A549 (cell line): ENCODE measurements around the gene UBAC2. TPM values are rescaled to one million over a fixed set of nuclear protein-coding genes. Genes with fewer than 3 reads are reported as not detected.

Source experiments
- ATAC-seq, 2 experiments: fragments of 200-7000 bp in 1 of 2; fragments of >200 bp in 1 of 2; cut with Nextera tagmentation in 1 of 2; cut with Tn5 transposase in 1 of 2; 3 replicates each; pipeline versions ENCODE4 v1.8.0 to v1.9.1; 2018 to 2020; ENCODE audit warnings: mild to moderate bottlenecking in 1 of 2, moderate library complexity in 1 of 2
- CTCF ChIA-PET: fragments of 300-600 bp; sonication (Branson Sonifier 250); formaldehyde crosslinking; extraction: SDS; loops from one replicate; lab custom pipeline; 2021; ENCODE audit warnings: antibody characterized with exemption, inconsistent platforms; lab: Yijun Ruan, JAX
- POLR2A ChIA-PET: fragments of 350-600 bp; formaldehyde crosslinking; extraction: SDS; loops from one replicate; lab custom pipeline; 2021; ENCODE audit warnings: antibody characterized with exemption, inconsistent platforms; lab: Yijun Ruan, JAX
- DNase-seq, 2 experiments: peaks; one replicate each; pipeline versions ENCODE4 v3.0.0 to v3.0.0-alpha.2; 2011 to 2016; ENCODE audit warnings: low read depth in 1 of 2, low spot score in 1 of 2
- FAIRE-seq: peaks from 2 replicates; lab custom pipeline; 2011; peaks lifted over from hg19 to GRCh38; lab: Jason Lieb, UNC
- H3K27ac ChIP-seq, 2 experiments: fragments of >200 bp; sonication (Bioruptor Twin); formaldehyde crosslinking; 3 replicates each; pipeline ENCODE4 v1.5.1; 2016 to 2017
- H3K4me1 ChIP-seq: fragments of >200 bp; sonication (Bioruptor Twin); formaldehyde crosslinking; 3 replicates; pipeline ENCODE4 v1.6.1; 2016
- H3K4me2 ChIP-seq: fragments of >200 bp; sonication (Bioruptor Twin); formaldehyde crosslinking; 3 replicates; pipeline ENCODE4 v1.6.1; 2016
- H3K4me3 ChIP-seq: fragments of >200 bp; sonication (Bioruptor Twin); formaldehyde crosslinking; 3 replicates; pipeline ENCODE4 v1.5.1; 2016
- H3K9me3 ChIP-seq: fragments of >200 bp; sonication (Bioruptor Twin); formaldehyde crosslinking; 3 replicates; pipeline ENCODE4 v1.6.1; 2016
- BHLHE40 ChIP-seq: IDR thresholded peaks from 2 replicates; pipeline ENCODE4 v1.6.1; 2012; ENCODE audit warnings: low read depth, low read length, inconsistent platforms
- CHD2 ChIP-seq: fragments of 150-350 bp; IDR thresholded peaks from 2 replicates; pipeline ENCODE4 v1.6.1; 2014; ENCODE audit warnings: low read length; ENCODE audit not compliant: partially characterized antibody
- EHF ChIP-seq: fragments of 250-450 bp; sonication (Bioruptor Pico); IDR thresholded peaks from 2 replicates; pipeline ENCODE4 v1.5.0; 2020; ENCODE audit warnings: mild to moderate bottlenecking
- FOSB ChIP-seq: fragments of 250-450 bp; sonication (Bioruptor Pico); IDR thresholded peaks from 2 replicates; pipeline ENCODE4 v1.5.0; 2020; ENCODE audit warnings: mild to moderate bottlenecking, moderate library complexity
- FOSL2 ChIP-seq, 2 experiments: fragments of 450-650 bp in 1 of 2; fragments of >200 bp in 1 of 2; sonication (Bioruptor Twin) in 1 of 2; formaldehyde crosslinking; IDR thresholded peaks; 2 replicates each; pipeline versions ENCODE4 v1.5.0 to v1.6.1; 2016 to 2020; ENCODE audit warnings: mild to moderate bottlenecking in 1 of 2, moderate library complexity in 1 of 2
- FOXS1 ChIP-seq: fragments of 250-450 bp; sonication (Bioruptor Pico); IDR thresholded peaks from 2 replicates; pipeline ENCODE4 v1.5.0; 2020; ENCODE audit warnings: mild to moderate bottlenecking, moderate library complexity
- HOXB13 ChIP-seq: fragments of 250-450 bp; sonication (Bioruptor Pico); IDR thresholded peaks from 2 replicates; pipeline ENCODE4 v1.5.0; 2020; ENCODE audit warnings: low read depth, mild to moderate bottlenecking, moderate library complexity
- HOXB5 ChIP-seq: fragments of 250-450 bp; sonication (Bioruptor Pico); IDR thresholded peaks from 2 replicates; pipeline ENCODE4 v1.5.0; 2020; ENCODE audit warnings: mild to moderate bottlenecking, moderate library complexity
- KDM1A ChIP-seq: fragments of 200-600 bp; sonication (generic); IDR thresholded peaks from 2 replicates; pipeline ENCODE4 v1.6.1; 2016; ENCODE audit warnings: low read depth, mild to moderate bottlenecking
- KDM5A ChIP-seq: fragments of 200-600 bp; sonication (generic); IDR thresholded peaks from 2 replicates; pipeline ENCODE4 v1.6.1; 2016; ENCODE audit warnings: antibody characterized with exemption, mild to moderate bottlenecking
- NPAS2 ChIP-seq: fragments of 250-450 bp; sonication (Bioruptor Pico); IDR thresholded peaks from 2 replicates; pipeline ENCODE4 v1.8.0; 2022; ENCODE audit warnings: mild to moderate bottlenecking, moderate library complexity, borderline replicate concordance
- RCOR1 ChIP-seq: fragments of 150-350 bp; IDR thresholded peaks from 2 replicates; pipeline ENCODE4 v1.6.1; 2014; ENCODE audit warnings: antibody characterized with exemption, low read length, low read depth
- RFX5 ChIP-seq: fragments of 450-650 bp; IDR thresholded peaks from 2 replicates; pipeline ENCODE4 v1.7.1; 2014; ENCODE audit warnings: antibody characterized with exemption, mild to moderate bottlenecking, moderate library complexity
- SREBF2 ChIP-seq: fragments of 450-650 bp; IDR thresholded peaks from 2 replicates; pipeline ENCODE4 v1.6.1; 2014; ENCODE audit warnings: mild to moderate bottlenecking, moderate library complexity
- TFCP2L1 ChIP-seq: fragments of 250-450 bp; sonication (Bioruptor Pico); IDR thresholded peaks from 2 replicates; pipeline ENCODE4 v1.5.0; 2021; ENCODE audit warnings: mild to moderate bottlenecking
- ZC3H11A ChIP-seq: fragments of 450-650 bp; IDR thresholded peaks from 2 replicates; pipeline ENCODE4 v1.6.1; 2014; ENCODE audit warnings: antibody characterized with exemption, mild to moderate bottlenecking
- WGBS: methylation state at CpG from one replicate; pipeline ENCODE4 v1.1.6; 2017; ENCODE audit errors: missing lambda C conversion rate; 5-methylcytosine and 5-hydroxymethylcytosine counted together
- polyA plus RNA-seq, 4 experiments: library from polyadenylated mRNA; depleted of rRNA in 3 of 4; stranded (reverse); fragments of >200 nt; fragmentation: RNase III in 1 of 4; extraction: RNeasy Plus Mini Kit Qiagen cat#74134 plus additional on column Dnase treatment in 1 of 4; gene quantifications; 2 replicates in 3 of 4; 3 replicates in 1 of 4; pipeline ENCODE4 v1.2.3, GENCODE V29; 2011 to 2017
- TF ChIP-seq, protein P1 (sequence below): fragments of 150-350 bp; IDR thresholded peaks from 2 replicates; pipeline ENCODE4 v1.6.1; 2014; ENCODE audit warnings: low read depth, mild to moderate bottlenecking, low read length
- TF ChIP-seq, protein P2 (sequence below): fragments of 250-450 bp; sonication (Bioruptor Pico); IDR thresholded peaks from 2 replicates; pipeline ENCODE4 v1.5.0; 2021; ENCODE audit warnings: mild to moderate bottlenecking, moderate library complexity, borderline replicate concordance
- TF ChIP-seq, protein P3 (sequence below): IDR thresholded peaks from 2 replicates; pipeline ENCODE4 v1.6.1; 2012

Gene UBAC2
- polyA plus RNA-seq, 2 of the 4 experiments (the other 2 are of a cell fraction), result 61.6 to 103 TPM

DNA sequence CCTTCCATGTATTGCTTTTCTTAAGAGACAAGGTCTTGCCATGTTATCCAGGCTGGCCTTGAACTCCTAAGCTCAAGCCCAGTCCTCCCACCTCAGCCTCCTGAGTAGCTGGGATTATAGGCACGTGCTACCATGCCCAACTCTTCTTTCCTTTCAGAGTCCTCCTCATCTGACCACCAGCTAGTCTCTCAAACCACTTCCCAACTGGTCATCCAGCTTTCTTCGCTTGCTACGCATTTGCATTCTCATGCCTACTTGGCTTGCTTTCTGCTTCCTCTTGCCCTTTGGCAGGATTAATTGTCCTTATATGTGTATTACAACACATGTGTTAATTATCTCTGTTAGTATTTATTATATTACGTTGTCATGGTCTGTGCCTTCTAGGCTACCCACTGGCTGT, 51.3 kb downstream of the UBAC2 start:
- Histone ChIP-seq H3K4me3 (no peak overlapping the region), H3K9me3 (no peaks in the 10 kb centered on the region), H3K4me1 (no peaks in the 10 kb centered on the region), H3K27ac (no peak overlapping the region), H3K4me2 (no peak overlapping the region)
- no peak for TF ChIP-seq NPAS2
- TF ChIP-seq FOSL2 (IDR thresholded peaks at IDR 0.05), result no peak
- TF ChIP-seq FOSL2 (CRISPR knock-in tag; IDR thresholded peaks at IDR 0.05), result no peak
- TF ChIP-seq TFCP2L1 (CRISPR knock-in tag), result no peak
- TF ChIP-seq RFX5, result no peak
- TF ChIP-seq, protein P1, sequence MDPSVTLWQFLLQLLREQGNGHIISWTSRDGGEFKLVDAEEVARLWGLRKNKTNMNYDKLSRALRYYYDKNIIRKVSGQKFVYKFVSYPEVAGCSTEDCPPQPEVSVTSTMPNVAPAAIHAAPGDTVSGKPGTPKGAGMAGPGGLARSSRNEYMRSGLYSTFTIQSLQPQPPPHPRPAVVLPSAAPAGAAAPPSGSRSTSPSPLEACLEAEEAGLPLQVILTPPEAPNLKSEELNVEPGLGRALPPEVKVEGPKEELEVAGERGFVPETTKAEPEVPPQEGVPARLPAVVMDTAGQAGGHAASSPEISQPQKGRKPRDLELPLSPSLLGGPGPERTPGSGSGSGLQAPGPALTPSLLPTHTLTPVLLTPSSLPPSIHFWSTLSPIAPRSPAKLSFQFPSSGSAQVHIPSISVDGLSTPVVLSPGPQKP, result no peak
- no peak for TF ChIP-seq BHLHE40
- no peak for TF ChIP-seq SREBF2
- no peak for TF ChIP-seq RCOR1
- TF ChIP-seq ZC3H11A, result no peak
- TF ChIP-seq, protein P2, sequence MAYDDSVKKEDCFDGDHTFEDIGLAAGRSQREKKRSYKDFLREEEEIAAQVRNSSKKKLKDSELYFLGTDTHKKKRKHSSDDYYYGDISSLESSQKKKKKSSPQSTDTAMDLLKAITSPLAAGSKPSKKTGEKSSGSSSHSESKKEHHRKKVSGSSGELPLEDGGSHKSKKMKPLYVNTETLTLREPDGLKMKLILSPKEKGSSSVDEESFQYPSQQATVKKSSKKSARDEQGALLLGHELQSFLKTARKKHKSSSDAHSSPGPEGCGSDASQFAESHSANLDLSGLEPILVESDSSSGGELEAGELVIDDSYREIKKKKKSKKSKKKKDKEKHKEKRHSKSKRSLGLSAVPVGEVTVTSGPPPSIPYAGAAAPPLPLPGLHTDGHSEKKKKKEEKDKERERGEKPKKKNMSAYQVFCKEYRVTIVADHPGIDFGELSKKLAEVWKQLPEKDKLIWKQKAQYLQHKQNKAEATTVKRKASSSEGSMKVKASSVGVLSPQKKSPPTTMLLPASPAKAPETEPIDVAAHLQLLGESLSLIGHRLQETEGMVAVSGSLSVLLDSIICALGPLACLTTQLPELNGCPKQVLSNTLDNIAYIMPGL (CRISPR knock-in tag), result no peak
- POLR2A ChIA-PET, result no interaction called here
- FAIRE-seq (no peak), DNase-seq (no peak), ATAC-seq (no peak)
- CTCF ChIA-PET, result interaction anchor here (0.6 to 1.9 kb wide), 4 partner anchors 14 to 46 kb away, joined by 3 to 6 read pairs (median 3); no protein-coding TSS in a partner anchor
- 91% methylated on average over 4 of the region's 4 CpGs for WGBS

DNA sequence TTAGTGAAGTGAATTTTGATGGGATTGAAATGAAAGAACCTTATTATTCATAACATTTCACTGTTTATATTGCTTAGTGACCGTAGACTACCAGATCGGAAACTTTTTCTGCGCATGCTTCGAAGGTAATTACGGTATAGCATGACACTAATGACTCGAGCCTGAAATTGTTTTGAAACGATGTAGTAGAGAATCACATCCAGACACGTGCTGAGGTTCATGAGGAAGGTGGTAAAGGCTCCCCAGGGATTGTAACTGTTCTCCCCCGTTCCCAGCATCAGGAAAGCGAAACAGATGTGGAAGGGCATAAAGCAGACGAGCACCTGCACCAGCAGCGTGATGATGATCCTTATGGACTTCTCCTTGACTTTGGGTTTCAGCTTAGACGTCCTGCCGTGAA, 54.2 kb downstream of the UBAC2 start:
- ChIA-PET POLR2A (no interaction called here), CTCF (interaction anchor here (2.2 kb wide), 1 partner anchor 9 kb away, joined by 7 read pairs; no protein-coding TSS in a partner anchor)
- WGBS, result 90% methylated on average over 14 of the region's 14 CpGs

DNA sequence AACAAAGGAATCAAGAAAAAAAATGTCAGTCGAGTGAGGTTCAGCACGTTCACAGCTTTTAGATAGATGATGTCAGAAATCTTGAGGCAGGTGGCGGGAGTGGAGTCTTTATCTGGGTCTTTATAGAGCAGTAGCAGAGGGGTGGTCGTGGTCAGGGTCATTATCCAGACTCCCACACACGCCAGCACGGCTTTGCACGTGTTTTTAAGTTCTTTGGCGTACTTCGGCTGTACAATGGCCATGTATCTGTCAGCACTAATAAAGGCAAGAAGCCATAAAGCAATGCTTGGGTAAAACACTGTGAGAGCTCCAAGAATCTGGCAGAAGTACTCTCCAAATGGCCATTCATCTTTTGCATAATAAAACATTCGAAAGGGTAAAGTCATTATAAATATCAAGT, 54.6 kb downstream of the UBAC2 start:
- FAIRE-seq, result no peak
- H3K4me2 ChIP-seq, result no peak overlapping the region
- no peaks in the 10 kb centered on the region for H3K4me1 ChIP-seq
- no peak for DNase-seq
- POLR2A ChIA-PET, result interaction anchor here (1.3 kb wide), 1 partner anchor 55 kb away, joined by 3 read pairs; the partner anchor contains the start of gene UBAC2
- 91% methylated on average over 10 of the region's 10 CpGs for WGBS
- ATAC-seq, result no peak
- H3K4me3 ChIP-seq, result no peak overlapping the region
- TF ChIP-seq EHF (no peak), FOSB (no peak)
- TF ChIP-seq, all 56 proteins: peak for 0
- Histone ChIP-seq H3K27ac (no peak overlapping the region), H3K9me3 (no peaks in the 10 kb centered on the region)
- CTCF ChIA-PET, result interaction anchor here (1.4 to 2.2 kb wide), 3 partner anchors 9 to 14 kb away, joined by 6 to 8 read pairs (median 7); no protein-coding TSS in a partner anchor

More for the DNA sequence above, 54.2 kb downstream of the UBAC2 start:
- no peak for ATAC-seq
- H3K27ac ChIP-seq, result no peak overlapping the region
- H3K9me3 ChIP-seq, result no peaks in the 10 kb centered on the region
- no peak for FAIRE-seq
- no peak overlapping the region for H3K4me3 ChIP-seq
- no peak for DNase-seq
- no peaks in the 10 kb centered on the region for H3K4me1 ChIP-seq
- no peak overlapping the region for H3K4me2 ChIP-seq
- TF ChIP-seq, protein P3, sequence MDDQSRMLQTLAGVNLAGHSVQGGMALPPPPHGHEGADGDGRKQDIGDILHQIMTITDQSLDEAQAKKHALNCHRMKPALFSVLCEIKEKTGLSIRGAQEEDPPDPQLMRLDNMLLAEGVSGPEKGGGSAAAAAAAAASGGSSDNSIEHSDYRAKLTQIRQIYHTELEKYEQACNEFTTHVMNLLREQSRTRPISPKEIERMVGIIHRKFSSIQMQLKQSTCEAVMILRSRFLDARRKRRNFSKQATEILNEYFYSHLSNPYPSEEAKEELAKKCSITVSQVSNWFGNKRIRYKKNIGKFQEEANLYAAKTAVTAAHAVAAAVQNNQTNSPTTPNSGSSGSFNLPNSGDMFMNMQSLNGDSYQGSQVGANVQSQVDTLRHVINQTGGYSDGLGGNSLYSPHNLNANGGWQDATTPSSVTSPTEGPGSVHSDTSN, result no peak
- TF ChIP-seq HOXB5 (CRISPR knock-in tag) (no peak), CHD2 (no peak), FOXS1 (CRISPR knock-in tag) (no peak), KDM5A (no peak), HOXB13 (no peak), KDM1A (no peak)
